ENCODE measurements around the gene MYLK3.
A peak's percentile ranks its signal among the peaks of the same experiment; 100 is the strongest.

Gene MYLK3

GRCh38 chr16:46757339-46758050, 9.4 kb upstream of the MYLK3 start:
- no peak for DNase-seq (ENCODE audit: low spot score)

- DNase-seq (ENCODE audit: low spot score): no peak
Measured at GRCh38 chr16:46756772-46757171, 8.6 kb upstream of the MYLK3 start.

- no peak for DNase-seq (ENCODE audit: low spot score)
Measured at GRCh38 chr16:46753015-46753414, 4.9 kb upstream of the MYLK3 start.

- no peak for DNase-seq (ENCODE audit: low spot score)
Measured at GRCh38 chr16:46751381-46751780, 3.2 kb upstream of the MYLK3 start.

- no peak for DNase-seq (ENCODE audit: low spot score)
Measured at GRCh38 chr16:46748775-46749705, 896 bp upstream of the MYLK3 start.

- DNase-seq (ENCODE audit: low spot score): no peak
Measured at GRCh38 chr16:46746821-46747776, 1.0 kb downstream of the MYLK3 start.

GRCh38 chr16:46745617-46746016, 2.5 kb downstream of the MYLK3 start:
- no peak for DNase-seq (ENCODE audit: low spot score)

- DNase-seq (ENCODE audit: low spot score): peak; percentile 35
Measured at GRCh38 chr16:46743232-46743719, 4.9 kb downstream of the MYLK3 start.

- DNase-seq (ENCODE audit: low spot score): no peak
Measured at GRCh38 chr16:46739934-46740333, 8.2 kb downstream of the MYLK3 start.

GRCh38 chr16:46737621-46738214, 10.4 kb downstream of the MYLK3 start:
- DNase-seq (ENCODE audit: low spot score): no peak

- DNase-seq (ENCODE audit: low spot score): no peak
Measured at GRCh38 chr16:46736695-46737094, 11.4 kb downstream of the MYLK3 start.

GRCh38 chr16:46733319-46733830, 14.8 kb downstream of the MYLK3 start:
- no peak for DNase-seq (ENCODE audit: low spot score)

GRCh38 chr16:46732561-46732960, 15.6 kb downstream of the MYLK3 start:
- no peak for DNase-seq (ENCODE audit: low spot score)

GRCh38 chr16:46731691-46732555, 16.2 kb downstream of the MYLK3 start:
- no peak for DNase-seq (ENCODE audit: low spot score)

GRCh38 chr16:46730801-46731690, 17.1 kb downstream of the MYLK3 start:
- DNase-seq (ENCODE audit: low spot score): no peak

- DNase-seq (ENCODE audit: low spot score): no peak
Measured at GRCh38 chr16:46730126-46730525, 18.0 kb downstream of the MYLK3 start.

- DNase-seq (ENCODE audit: low spot score): no peak
Measured at GRCh38 chr16:46729326-46729995, 18.7 kb downstream of the MYLK3 start.

- DNase-seq (ENCODE audit: low spot score): no peak
Measured at GRCh38 chr16:46728806-46729205, 19.3 kb downstream of the MYLK3 start.

GRCh38 chr16:46727630-46728029, 20.5 kb downstream of the MYLK3 start:
- no peak for DNase-seq (ENCODE audit: low spot score)

Measured in globus pallidus (tissue), 1 donor.